Effector memory CD4-positive, alpha-beta T cell (primary cell): ENCODE results near the gene HSPA6.
"Not testable (repeated sequence)": the region's sequence is repeated elsewhere in the genome, so short reads cannot be mapped to it uniquely, and the experiment has no call there.

ENCODE experiments used
- DNase-seq, 3 donors: peaks; one replicate each; pipeline ENCODE4 v3.0.0-alpha.2; 2020
- H3K27ac ChIP-seq: 2 replicates; pipeline ENCODE4 v1.7.0; 2013; ENCODE audit warnings: mild to moderate bottlenecking, low read length, moderate library complexity; ENCODE audit not compliant: insufficient read depth, poor library complexity, severe bottlenecking
- H3K27me3 ChIP-seq: replicated peaks from 2 replicates; pipeline ENCODE4 v1.7.0; 2013; ENCODE audit warnings: mild to moderate bottlenecking, low read length; ENCODE audit not compliant: insufficient read depth, control insufficient read depth, poor library complexity, severe bottlenecking
- H3K36me3 ChIP-seq: 2 replicates; pipeline ENCODE4 v1.7.0; 2013; ENCODE audit warnings: mild to moderate bottlenecking, low read length, moderate library complexity; ENCODE audit not compliant: control insufficient read depth, insufficient read depth
- H3K4me1 ChIP-seq: 2 replicates; pipeline ENCODE4 v1.7.0; 2013; ENCODE audit warnings: low read length, mild to moderate bottlenecking; ENCODE audit not compliant: control insufficient read depth, insufficient read depth, poor library complexity, severe bottlenecking
- H3K4me3 ChIP-seq: 2 replicates; pipeline ENCODE4 v1.7.0; 2013; ENCODE audit warnings: low read length, low read depth, mild to moderate bottlenecking; ENCODE audit not compliant: insufficient read depth, poor library complexity, severe bottlenecking
- H3K9me3 ChIP-seq: 2 replicates; pipeline ENCODE4 v1.7.0; 2013; ENCODE audit warnings: mild to moderate bottlenecking, low read length, moderate library complexity; ENCODE audit not compliant: control insufficient read depth

HSPA6 gene

GRCh38 chr1:161548749-161549406, 24.5 kb downstream of the HSPA6 start:
- not testable (repeated sequence) for H3K36me3 ChIP-seq, H3K27me3 ChIP-seq, H3K4me1 ChIP-seq, H3K9me3 ChIP-seq, H3K4me3 ChIP-seq, DNase-seq, H3K27ac ChIP-seq

- H3K27ac ChIP-seq = no peak within 1 kb of the TSS
- no peak within 1 kb of the TSS for H3K4me3 ChIP-seq
- no peak for DNase-seq
Observed at GRCh38 chr1:161549652-161550051, 25.3 kb downstream of the HSPA6 start, which contains the start of gene FCGR3A. Gene FCGR3A (minus strand): TSS chr1:161549818. CDS start chr1:161549736, 82 bp downstream.

GRCh38 chr1:161550942-161551341, 26.6 kb downstream of the HSPA6 start:
- H3K27ac ChIP-seq, H3K4me1 ChIP-seq, H3K36me3 ChIP-seq, H3K9me3 ChIP-seq, H3K4me3 ChIP-seq, DNase-seq, H3K27me3 ChIP-seq: not testable (repeated sequence)

More at GRCh38 chr1:161549652-161550051, 25.3 kb downstream of the HSPA6 start, which contains the start of gene FCGR3A:
- Histone ChIP-seq H3K27me3 (no peaks in the 10 kb centered on the region), H3K4me1 (no peaks in the 10 kb centered on the region), H3K36me3 (no peaks in the 10 kb centered on the region), H3K9me3 (no peaks in the 10 kb centered on the region)

GRCh38 chr1:161553631-161554030, 29.3 kb downstream of the HSPA6 start:
- not testable (repeated sequence) for H3K9me3 ChIP-seq, DNase-seq, H3K27me3 ChIP-seq, H3K4me1 ChIP-seq, H3K4me3 ChIP-seq, H3K27ac ChIP-seq, H3K36me3 ChIP-seq

- H3K27me3 ChIP-seq, DNase-seq, H3K4me1 ChIP-seq, H3K27ac ChIP-seq, H3K4me3 ChIP-seq, H3K36me3 ChIP-seq, H3K9me3 ChIP-seq: not testable (repeated sequence)
Observed at GRCh38 chr1:161554340-161554739, 30.0 kb downstream of the HSPA6 start.

GRCh38 chr1:161554815-161555417, 30.6 kb downstream of the HSPA6 start:
- not testable (repeated sequence) for H3K4me3 ChIP-seq, DNase-seq, H3K27me3 ChIP-seq, H3K36me3 ChIP-seq, H3K4me1 ChIP-seq, H3K27ac ChIP-seq, H3K9me3 ChIP-seq

GRCh38 chr1:161556143-161556542, 31.8 kb downstream of the HSPA6 start:
- H3K4me1 ChIP-seq, H3K36me3 ChIP-seq: not testable (repeated sequence)

GRCh38 chr1:161556990-161557389, 32.6 kb downstream of the HSPA6 start:
- H3K9me3 ChIP-seq, H3K27ac ChIP-seq, H3K27me3 ChIP-seq, H3K36me3 ChIP-seq, H3K4me1 ChIP-seq, DNase-seq, H3K4me3 ChIP-seq: not testable (repeated sequence)

More at GRCh38 chr1:161556143-161556542, 31.8 kb downstream of the HSPA6 start:
- DNase-seq, H3K27ac ChIP-seq, H3K9me3 ChIP-seq, H3K27me3 ChIP-seq, H3K4me3 ChIP-seq: not testable (repeated sequence)

GRCh38 chr1:161557506-161558450, 33.4 kb downstream of the HSPA6 start:
- H3K9me3 ChIP-seq, H3K36me3 ChIP-seq, H3K27me3 ChIP-seq, H3K4me3 ChIP-seq, H3K4me1 ChIP-seq, DNase-seq, H3K27ac ChIP-seq: not testable (repeated sequence)
